Heart left ventricle (tissue), 13 donors: ENCODE results near the gene USP48.

Source experiments
- POLR2A ChIP-seq, 2 donors: fragments of 450-650 bp; IDR thresholded peaks; one replicate each; pipeline ENCODE4 v1.6.1; 2017; ENCODE audit warnings: antibody characterized with exemption in 2 of 2, mild to moderate bottlenecking in 2 of 2, moderate library complexity in 2 of 2
- TF ChIP-seq, protein P1 (sequence below), 12 donors: fragments of 200-600 bp; sonication (generic) in 4 of 12; IDR thresholded peaks; one replicate each; pipeline versions ENCODE4 v1.5.0 to v1.8.0; 2018 to 2022; ENCODE audit warnings: antibody characterized with exemption in 12 of 12, mild to moderate bottlenecking in 5 of 12
- donor health status: ischemic (EF 13 %, LVEDD 7.1; RV severe dilation, severe dysfunction).
- donor health status: DM: no; HTN: yes; CAD: no.
- donor health status: DM: no; HTN: no; CAD: no.
- donor health status: ischemic (EF 25% LVEDD 6.9; RV normal size, moderate dysfunction).
- donor health status: ischemic (EF 25% LVEDD 5.7; RV mildly dilated, moderate dysfunction).
- donor health status: ischemic (EF 35%, LVEDD 5.7; RV mildly dilated, moderate dysfunction).
- donor health status: nonischemic (EF 11% LVEDD 7.7; RV severe dilation, severe dysfunction).
- donor health status: DM: yes; HTN: yes; CAD: no.
- donor health status: PGD.
- donor health status: ischemic (EF 29% LVEDD 5.4; RV normal size, mild dysfunction).
- donor health status: nonischemic (EF 23%, LVEDD 6.1; RV moderate dilation, normal function).

GRCh38 chr1:21804536-21804935 is 21.6 kb upstream of the USP48 start:
- TF ChIP-seq, protein P1, sequence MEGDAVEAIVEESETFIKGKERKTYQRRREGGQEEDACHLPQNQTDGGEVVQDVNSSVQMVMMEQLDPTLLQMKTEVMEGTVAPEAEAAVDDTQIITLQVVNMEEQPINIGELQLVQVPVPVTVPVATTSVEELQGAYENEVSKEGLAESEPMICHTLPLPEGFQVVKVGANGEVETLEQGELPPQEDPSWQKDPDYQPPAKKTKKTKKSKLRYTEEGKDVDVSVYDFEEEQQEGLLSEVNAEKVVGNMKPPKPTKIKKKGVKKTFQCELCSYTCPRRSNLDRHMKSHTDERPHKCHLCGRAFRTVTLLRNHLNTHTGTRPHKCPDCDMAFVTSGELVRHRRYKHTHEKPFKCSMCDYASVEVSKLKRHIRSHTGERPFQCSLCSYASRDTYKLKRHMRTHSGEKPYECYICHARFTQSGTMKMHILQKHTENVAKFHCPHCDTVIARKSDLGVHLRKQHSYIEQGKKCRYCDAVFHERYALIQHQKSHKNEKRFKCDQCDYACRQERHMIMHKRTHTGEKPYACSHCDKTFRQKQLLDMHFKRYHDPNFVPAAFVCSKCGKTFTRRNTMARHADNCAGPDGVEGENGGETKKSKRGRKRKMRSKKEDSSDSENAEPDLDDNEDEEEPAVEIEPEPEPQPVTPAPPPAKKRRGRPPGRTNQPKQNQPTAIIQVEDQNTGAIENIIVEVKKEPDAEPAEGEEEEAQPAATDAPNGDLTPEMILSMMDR (IDR thresholded peaks at IDR 0.05) = no peak
- TF ChIP-seq POLR2A (IDR thresholded peaks at IDR 0.05) = no peak
